IMR-90 (cell line): ENCODE measurements around the gene FOXP1. TPM values are rescaled to one million over a fixed set of nuclear protein-coding genes. Genes with fewer than 3 reads are reported as not detected.

Source experiments
- ATAC-seq: fragments of 200-7000 bp; cut with Tn5 transposase; 2 replicates; pipeline ENCODE4 v1.9.1; 2020; ENCODE audit warnings: low read depth, mild to moderate bottlenecking, moderate library complexity
- BruUV-seq: library from RNA; stranded (reverse); fragments of 400-500 nt; replicated peaks from 2 replicates; lab custom pipeline; 2021; lab: Mats Ljungman, UMichigan
- CTCF ChIA-PET: fragments of 300-600 bp; formaldehyde crosslinking; extraction: SDS; loops from one replicate; lab custom pipeline; 2021; ENCODE audit warnings: antibody characterized with exemption; lab: Yijun Ruan, JAX
- POLR2A ChIA-PET: fragments of 300-600 bp; sonication (Branson Sonifier 250); formaldehyde crosslinking; loops from one replicate; lab custom pipeline; 2022; ENCODE audit warnings: antibody characterized with exemption; ENCODE audit not compliant: unreplicated experiment; lab: Charles Lee
- DNase-seq: peaks from one replicate; pipeline ENCODE4 v3.0.0; 2013
- H2AFZ ChIP-seq: replicated peaks from 2 replicates; pipeline ENCODE3; 2013; ENCODE audit warnings: low read length, mild to moderate bottlenecking; ENCODE audit not compliant: poor library complexity
- H2AK5ac ChIP-seq: 2 replicates; pipeline ENCODE4 v1.6.1; 2013; ENCODE audit warnings: low read depth, low read length, inconsistent platforms
- H2AK9ac ChIP-seq: replicated peaks from 2 replicates; pipeline ENCODE3; 2013; ENCODE audit warnings: mild to moderate bottlenecking, low read depth, low read length, moderate library complexity; ENCODE audit not compliant: poor library complexity
- H2BK120ac ChIP-seq: 2 replicates; pipeline ENCODE4 v1.6.1; 2013; ENCODE audit warnings: low read depth, low read length, inconsistent platforms
- H2BK15ac ChIP-seq: 3 replicates; pipeline ENCODE4 v1.6.1; 2013; ENCODE audit warnings: low read depth, low read length, inconsistent platforms
- H2BK20ac ChIP-seq: 2 replicates; pipeline ENCODE4 v1.6.1; 2013; ENCODE audit warnings: low read depth, mild to moderate bottlenecking, inconsistent platforms, low read length, moderate library complexity
- H2BK5ac ChIP-seq: 2 replicates; pipeline ENCODE4 v1.6.1; 2013; ENCODE audit warnings: mild to moderate bottlenecking, low read depth, low read length, inconsistent platforms; ENCODE audit not compliant: poor library complexity, severe bottlenecking
- H3K14ac ChIP-seq: replicated peaks from 2 replicates; pipeline ENCODE4 v1.6.1; 2013; ENCODE audit warnings: low read depth, low read length, inconsistent platforms
- H3K18ac ChIP-seq: 2 replicates; pipeline ENCODE4 v1.6.1; 2013; ENCODE audit warnings: low read depth, low read length, control low read depth
- H3K23ac ChIP-seq: 2 replicates; pipeline ENCODE4 v1.6.1; 2013; ENCODE audit warnings: low read depth, low read length, inconsistent platforms
- H3K27ac ChIP-seq: 2 replicates; pipeline ENCODE4 v1.5.1; 2013; ENCODE audit warnings: mild to moderate bottlenecking, control low read depth, low read length; ENCODE audit not compliant: insufficient read depth
- H3K27me3 ChIP-seq: 2 replicates; pipeline ENCODE4 v1.6.1; 2013; ENCODE audit warnings: low read length; ENCODE audit not compliant: control insufficient read depth, insufficient read depth
- H3K36me3 ChIP-seq: 2 replicates; pipeline ENCODE4 v1.6.1; 2013; ENCODE audit warnings: low read length, mixed read lengths; ENCODE audit not compliant: control insufficient read depth, insufficient read depth
- H3K4ac ChIP-seq: 2 replicates; pipeline ENCODE4 v1.6.1; 2013; ENCODE audit warnings: low read depth, low read length, inconsistent platforms
- H3K4me1 ChIP-seq: 2 replicates; pipeline ENCODE4 v1.6.1; 2013; ENCODE audit warnings: low read length, mixed read lengths; ENCODE audit not compliant: control insufficient read depth, insufficient read depth
- H3K4me2 ChIP-seq: 2 replicates; pipeline ENCODE4 v1.6.1; 2013; ENCODE audit warnings: low read depth, mild to moderate bottlenecking, control low read depth, low read length, moderate library complexity
- H3K4me3 ChIP-seq: 2 replicates; pipeline ENCODE4 v1.5.1; 2013; ENCODE audit warnings: low read depth, mild to moderate bottlenecking, control low read depth, low read length, moderate library complexity; ENCODE audit not compliant: insufficient read depth
- H3K56ac ChIP-seq: 2 replicates; pipeline ENCODE4 v1.6.1; 2013; ENCODE audit warnings: low read length, inconsistent platforms; ENCODE audit not compliant: insufficient read depth; ENCODE audit errors: extremely low read depth
- H3K79me1 ChIP-seq, 2 experiments: 2 replicates each; pipeline ENCODE4 v1.6.1; 2013; ENCODE audit warnings: low read length in 2 of 2, inconsistent platforms in 1 of 2, low read depth in 1 of 2
- H3K9ac ChIP-seq: 2 replicates; pipeline ENCODE4 v1.6.1; 2013; ENCODE audit warnings: low read depth, low read length, control low read depth
- H3K9me1 ChIP-seq: 2 replicates; pipeline ENCODE4 v1.6.1; 2013; ENCODE audit warnings: low read length, inconsistent platforms; ENCODE audit not compliant: insufficient read depth
- H3K9me3 ChIP-seq: 2 replicates; pipeline ENCODE4 v1.6.1; 2013; ENCODE audit warnings: low read length; ENCODE audit not compliant: control insufficient read depth, insufficient read depth
- H4K20me1 ChIP-seq: 2 replicates; pipeline ENCODE4 v1.6.1; 2013; ENCODE audit warnings: low read length, inconsistent platforms; ENCODE audit not compliant: insufficient read depth
- H4K5ac ChIP-seq: 2 replicates; pipeline ENCODE4 v1.6.1; 2013; ENCODE audit warnings: mild to moderate bottlenecking, low read depth, low read length, control low read depth
- H4K8ac ChIP-seq, 2 experiments: 2 replicates each; pipeline ENCODE4 v1.6.1; 2013; ENCODE audit warnings: low read depth in 2 of 2, low read length in 2 of 2, control low read depth in 1 of 2, inconsistent platforms in 1 of 2
- H4K91ac ChIP-seq: 2 replicates; pipeline ENCODE4 v1.6.1; 2013; ENCODE audit warnings: low read depth, low read length, inconsistent platforms; ENCODE audit not compliant: insufficient read depth
- FOS ChIP-seq: fragments of 150-350 bp; IDR thresholded peaks from 2 replicates; pipeline ENCODE4 v1.6.1; 2016; ENCODE audit warnings: low read depth, low read length
- MAZ ChIP-seq: IDR thresholded peaks from 2 replicates; pipeline ENCODE4 v1.6.1; 2012; ENCODE audit warnings: low read depth, mild to moderate bottlenecking, low read length, improper control_type of control experiment, moderate library complexity, borderline replicate concordance
- RFX5 ChIP-seq: IDR thresholded peaks from 2 replicates; pipeline ENCODE4 v1.8.0; 2012; ENCODE audit warnings: low read depth, mild to moderate bottlenecking, low read length, moderate library complexity
- WGBS, 2 experiments: methylation state at CpG; one replicate each; pipeline versions ENCODE4 v1.1.5 to v1.1.7; 2013; ENCODE audit warnings: missing lambda C conversion rate in 2 of 2; ENCODE audit not compliant: insufficient read length in 1 of 2; ENCODE audit errors: extremely low coverage in 2 of 2; 5-methylcytosine and 5-hydroxymethylcytosine counted together
- dilution Hi-C: fragments of 300-500 bp; cut with HindIII; formaldehyde crosslinking; loops from one replicate; pipeline ENCODE4 v1.14.3; 2018; ENCODE audit warnings: low sequenced_read_pairs; ENCODE audit not compliant: unreplicated experiment
- in situ Hi-C: fragments of 300-500 bp; cut with MboI; formaldehyde crosslinking; loops from 3 replicates; pipeline ENCODE4 v1.14.3; 2019; ENCODE audit warnings: low sequenced_read_pairs, inconsistent platforms, mixed read lengths
- intact Hi-C: fragments of 100-400 bp; cut with micrococcal nuclease; formaldehyde crosslinking; loops from 2 replicates; pipeline ENCODE4 v1.10.0; 2022
- polyA plus RNA-seq, 3 experiments: library from polyadenylated mRNA; depleted of rRNA; stranded (reverse); fragments of >200 nt; gene quantifications; 2 replicates each; pipeline ENCODE4 v1.2.3, GENCODE V29; 2012; ENCODE audit warnings: low replicate concordance in 1 of 3
- total RNA-seq: library from RNA; depleted of rRNA; stranded (reverse); fragments of >200 nt; gene quantifications from 2 replicates; pipeline ENCODE4 v1.2.3, GENCODE V29; 2012

FOXP1 gene
- total and polyA plus RNA-seq, 2 of the 4 experiments (the other 2 are of a cell fraction) = 37.0 to 132 TPM

- no peak overlapping the region for H3K27ac ChIP-seq
- no peak overlapping the region for H3K9ac ChIP-seq
- H3K18ac ChIP-seq = no peak overlapping the region
- ChIA-PET POLR2A (no interaction called here), CTCF (no interaction called here)
- H2BK120ac ChIP-seq = no peak overlapping the region
- H3K9me1 ChIP-seq = no peaks in the 10 kb centered on the region
- no peak overlapping the region for H3K4ac ChIP-seq
- no peaks in the 10 kb centered on the region for H4K20me1 ChIP-seq
- WGBS, 2 experiments = no CpG with 5 or more reads among the region's 4 CpGs
- DNase-seq (no peak), ATAC-seq (no peak)
- H4K8ac ChIP-seq = no peak overlapping the region
- no peak overlapping the region for H3K56ac ChIP-seq
- H3K79me1 ChIP-seq = peaks cover 52 to 62% of the 10 kb centered on the region in 2 experiments
- H2BK20ac ChIP-seq = no peak overlapping the region
- H3K36me3 ChIP-seq = peaks cover 54% of the 10 kb centered on the region
- H3K27me3 ChIP-seq = no peaks in the 10 kb centered on the region
- intact Hi-C loops (no loop called here), in situ Hi-C loops (no loop called here), dilution Hi-C loops (no loop called here)
- H3K9me3 ChIP-seq = no peaks in the 10 kb centered on the region
- H2BK15ac ChIP-seq = no peak overlapping the region
- H2AK9ac ChIP-seq = no peak overlapping the region
- no peak overlapping the region for H2BK5ac ChIP-seq
- H3K4me1 ChIP-seq = 0 out of 2 replicates have a peak, but pooled peaks cover 2% of the 10 kb centered on the region
- H3K23ac ChIP-seq = no peak overlapping the region
- H2AFZ ChIP-seq = no peak overlapping the region
- TF ChIP-seq MAZ (no peak), FOS (no peak), RFX5 (no peak)
- no TSS peak for BruUV-seq
- no peak overlapping the region for H3K4me3 ChIP-seq
- no peak overlapping the region for H2AK5ac ChIP-seq
- H4K91ac ChIP-seq = no peak overlapping the region
- no peak overlapping the region for H3K14ac ChIP-seq
- H3K4me2 ChIP-seq = no peak overlapping the region
- H4K5ac ChIP-seq = no peak overlapping the region
These were observed 613.4 kb downstream of the FOXP1 start for GRCh38 chr3:70970171-70970570.
